NCI-H146 treated with DMSO at 0.1 percent for 48 hours (cell line): ENCODE results near the gene CEP76.

Source experiments
- DNase-seq: peaks from one replicate; lab custom pipeline; 2025; ENCODE audit not compliant: unreplicated experiment; lab: John Stamatoyannopoulos, UW

Gene CEP76

GRCh38 chr18:12702221-12703095 is at the start of gene CEP76, which contains the start of gene PSMG2:
TSS of gene CEP76 (minus strand) at chr18:12702723. CDS start at chr18:12702548, 175 bp downstream.
TSS of gene PSMG2 (plus strand) at chr18:12703042. CDS start at chr18:12703108, 66 bp downstream.
- DNase-seq, result peak; percentile 80

GRCh38 chr18:12751891-12752290 is 49.4 kb upstream of the CEP76 start:
- no peak for DNase-seq

DNA sequence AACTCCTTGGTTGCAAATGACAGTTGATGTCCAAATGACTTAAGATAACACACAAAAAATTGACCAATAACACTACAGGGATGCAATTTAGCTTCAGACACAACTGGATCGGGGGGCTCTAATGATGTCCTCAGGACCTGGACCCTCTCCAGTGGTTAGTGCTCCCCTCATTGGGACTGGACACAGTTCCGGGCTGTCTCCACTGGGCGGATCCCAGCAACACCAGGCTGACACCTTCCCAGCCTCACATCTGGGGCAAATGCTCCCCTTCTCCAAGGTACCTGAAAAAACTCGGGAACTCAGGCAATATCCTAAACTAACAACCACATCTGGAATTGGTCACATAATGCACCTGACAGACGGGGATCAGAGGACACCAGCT is 49.0 kb upstream of the CEP76 start:
- no peak for DNase-seq

DNA sequence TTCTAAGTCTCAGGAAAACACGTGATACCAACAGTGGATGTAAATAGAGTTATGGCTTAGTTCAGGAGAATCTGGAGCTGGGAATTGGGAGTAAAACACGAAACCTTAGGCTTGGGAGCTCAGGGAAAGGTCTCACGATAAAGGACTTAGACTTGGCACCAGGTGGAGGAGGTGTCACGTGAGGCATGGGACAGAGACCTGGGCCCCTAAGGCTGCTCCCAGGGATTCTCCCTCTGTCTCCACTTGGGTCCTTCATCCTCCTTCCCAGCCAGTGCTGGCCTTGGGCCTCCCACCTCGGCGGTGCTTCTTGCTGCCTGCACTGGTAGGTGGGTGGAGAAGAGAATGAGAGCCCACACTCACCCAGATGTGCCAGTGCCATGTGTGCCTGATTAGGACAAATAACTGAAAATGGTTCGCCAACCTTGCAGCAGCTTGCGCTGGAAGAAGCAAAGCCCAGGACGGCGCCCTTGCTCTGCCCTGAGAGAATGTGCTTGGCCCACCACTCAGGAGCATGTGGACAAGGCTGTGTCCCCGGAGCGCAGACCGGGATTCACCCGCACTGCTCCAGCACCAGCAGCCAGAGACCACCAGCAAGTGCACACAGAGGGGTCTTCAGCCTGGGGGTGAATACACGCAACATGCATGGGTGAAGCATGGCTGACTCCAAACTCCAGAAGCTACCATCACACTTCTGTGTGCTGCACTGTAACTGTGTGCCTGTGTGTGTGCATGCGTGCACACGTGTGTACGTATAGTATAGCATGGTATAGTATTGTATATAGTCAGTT is 48.4 kb upstream of the CEP76 start:
- no peak for DNase-seq

DNA sequence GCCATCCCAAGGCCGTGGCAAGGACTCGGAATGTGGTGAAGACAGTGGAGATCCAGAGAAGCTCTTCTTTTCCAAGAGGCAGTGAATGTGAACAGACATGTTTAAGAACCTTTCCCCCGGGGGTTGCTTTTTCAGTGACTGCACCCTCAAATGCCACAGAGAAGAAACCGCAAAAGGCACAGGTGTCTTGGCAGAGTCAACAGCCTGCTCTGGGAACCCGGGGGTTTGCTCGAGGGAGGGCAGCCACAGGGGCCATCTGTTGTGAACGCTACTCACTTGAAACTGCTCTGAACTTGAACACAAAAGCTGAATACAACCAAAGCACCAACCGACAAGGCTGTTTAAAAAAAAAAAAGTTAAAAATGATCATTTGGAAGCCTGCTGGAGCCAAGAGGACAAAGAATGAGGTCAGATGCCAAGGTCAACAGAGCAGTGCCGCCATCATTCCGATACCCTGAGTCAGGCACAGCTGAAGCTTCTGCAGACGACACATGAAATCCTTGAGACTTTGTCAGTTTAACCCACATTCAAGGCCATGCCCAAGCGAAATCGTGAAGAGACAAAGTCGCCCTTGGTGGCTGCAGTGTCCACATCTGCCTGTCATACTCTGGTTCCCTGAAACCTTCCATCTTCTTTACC is 47.7 kb upstream of the CEP76 start:
- DNase-seq, result no peak

- no peak for DNase-seq
These were observed 46.6 kb upstream of the CEP76 start for GRCh38 chr18:12749121-12749520.

- no peak for DNase-seq
These were observed 46.1 kb upstream of the CEP76 start for GRCh38 chr18:12748671-12749070.

GRCh38 chr18:12747530-12748315 is 45.2 kb upstream of the CEP76 start:
- DNase-seq, result no peak

DNA sequence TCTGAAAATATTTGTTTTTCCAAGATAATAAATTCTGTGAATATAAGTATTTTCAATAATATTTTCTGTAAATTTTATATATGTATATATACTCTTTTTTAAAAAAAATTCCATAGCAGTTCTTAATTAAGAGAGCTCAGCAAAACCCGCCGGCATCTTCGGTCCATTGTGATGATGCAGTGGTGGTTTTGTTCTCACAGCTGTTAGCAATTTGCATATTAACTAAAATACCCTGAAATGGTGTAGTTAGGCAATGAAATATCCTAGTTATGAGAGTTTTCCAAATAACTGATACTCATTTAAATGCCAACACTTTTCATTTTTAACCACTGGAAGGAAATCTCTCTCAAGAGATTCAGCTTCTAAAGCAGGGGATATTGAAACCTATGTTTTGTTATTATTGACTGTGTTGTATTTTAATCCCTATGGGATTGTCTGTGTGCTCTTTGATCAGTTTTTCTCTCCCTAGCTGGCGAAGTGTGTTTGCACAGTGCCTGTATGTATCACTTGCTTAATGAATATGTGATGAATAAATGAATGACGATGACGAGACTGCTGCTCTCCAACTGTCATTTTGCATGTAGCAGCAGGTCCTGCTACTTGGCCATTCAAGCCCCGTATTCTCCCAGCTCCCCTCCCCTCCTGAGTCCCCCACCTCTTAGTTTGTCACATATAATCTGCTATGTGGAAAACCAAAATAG is 42.7 kb upstream of the CEP76 start:
- DNase-seq, result no peak

DNA sequence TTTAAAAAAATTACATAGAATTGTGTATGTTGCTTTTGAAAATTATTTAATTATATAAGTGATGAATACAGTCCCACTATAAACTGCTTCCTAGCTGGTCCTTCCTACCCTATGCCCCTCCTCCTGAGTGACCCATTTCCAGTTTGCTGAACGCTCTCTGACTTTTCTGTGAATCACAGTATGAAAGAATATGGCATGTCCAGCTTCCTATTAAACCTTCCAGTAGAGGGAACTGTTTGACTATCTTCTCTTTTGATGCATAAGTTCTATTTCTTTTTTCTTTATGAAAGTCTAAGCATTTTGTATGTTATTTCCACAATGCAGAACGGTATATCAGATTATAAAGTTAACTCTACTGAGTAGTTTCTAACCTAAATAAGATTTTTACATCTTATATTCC is 41.6 kb upstream of the CEP76 start:
- DNase-seq, result peak; percentile 33

DNA sequence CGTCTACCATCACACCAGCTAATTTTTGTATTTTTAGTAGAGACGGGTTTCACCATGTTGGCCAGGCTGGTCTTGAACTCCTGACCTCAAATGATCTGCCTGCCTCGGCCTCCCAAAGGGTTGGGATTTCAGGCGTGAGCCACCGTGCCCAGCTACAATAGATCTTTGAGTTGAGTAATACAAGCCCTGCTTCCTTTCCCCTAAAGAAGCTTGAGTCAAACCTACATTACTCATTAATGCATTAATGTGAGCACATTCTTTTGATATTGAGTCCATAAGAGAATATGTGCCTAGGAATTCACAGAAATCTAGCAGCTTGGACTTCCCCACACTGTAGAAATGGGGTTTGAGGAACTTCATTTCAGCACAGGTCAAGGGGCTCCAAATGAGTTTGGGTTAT is 39.9 kb upstream of the CEP76 start:
- no peak for DNase-seq

- peak; percentile 91 for DNase-seq
These were observed 38.8 kb upstream of the CEP76 start for GRCh38 chr18:12741351-12741750.

DNA sequence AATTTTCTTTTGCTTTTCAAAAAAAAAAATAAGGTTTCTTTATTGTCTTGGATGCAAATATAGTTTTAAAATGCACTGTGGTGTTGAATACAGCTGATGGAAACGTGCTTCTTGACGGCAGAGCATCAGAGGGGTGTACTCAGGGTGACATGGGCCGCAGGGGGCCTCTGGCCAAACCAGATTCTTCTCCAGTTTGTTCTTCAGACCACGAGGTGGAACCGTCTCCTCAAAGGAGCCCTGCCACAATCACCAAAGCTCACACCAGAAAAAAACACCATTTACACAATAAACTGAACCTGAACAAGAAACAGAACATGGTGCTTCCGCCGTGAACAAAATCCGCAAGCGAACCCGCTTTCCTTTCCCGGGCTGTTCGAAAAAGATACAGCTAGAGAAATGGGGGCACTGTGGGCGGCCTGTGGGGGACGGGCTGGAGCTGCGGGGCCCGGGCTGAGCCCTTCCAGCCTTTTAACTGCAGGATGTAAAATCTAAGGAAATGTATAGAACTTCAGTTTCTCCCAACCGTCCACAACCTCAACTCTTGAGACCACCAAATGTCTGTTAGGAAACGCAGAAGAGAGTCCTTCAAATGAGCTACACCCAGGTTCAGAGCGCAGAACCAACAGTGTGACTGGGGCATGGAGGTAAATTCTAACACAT is 34.9 kb upstream of the CEP76 start:
- no peak for DNase-seq

DNA sequence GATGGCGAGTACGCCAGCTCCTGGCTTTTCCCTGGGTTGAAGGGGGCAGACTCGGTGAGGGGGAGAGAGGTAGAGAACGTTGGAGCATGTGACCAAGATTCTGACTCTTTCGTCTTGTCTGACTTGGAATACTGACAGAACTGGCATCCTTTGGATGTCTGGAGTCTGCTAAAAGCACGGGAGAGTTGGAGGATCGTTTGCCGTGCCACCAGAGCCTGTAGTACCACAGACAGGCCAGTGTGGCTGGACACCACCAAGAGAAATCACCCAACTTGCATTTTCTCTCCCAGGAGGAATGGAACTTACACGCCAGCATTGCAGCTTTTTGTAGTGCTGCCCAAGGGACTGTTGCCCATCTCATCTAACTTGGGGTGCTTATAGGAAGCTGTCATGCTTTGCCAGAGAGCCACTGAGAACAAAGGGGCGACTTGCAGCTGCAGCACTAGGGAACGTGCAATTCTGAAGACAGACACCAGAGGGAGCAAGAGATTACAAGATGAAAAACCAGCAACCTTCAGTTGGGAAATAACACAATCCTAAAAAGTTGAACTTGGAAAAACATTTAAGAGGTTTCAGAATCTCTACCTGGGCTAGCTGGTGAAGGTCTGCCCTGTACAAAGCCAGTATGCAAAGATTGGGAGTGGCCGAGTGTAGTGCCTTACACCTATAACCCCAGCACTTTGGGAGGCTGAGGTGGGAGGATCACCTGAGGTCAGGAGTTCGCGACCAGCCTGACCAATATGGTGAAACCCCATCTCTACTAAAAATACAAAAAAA is 24.4 kb upstream of the CEP76 start:
- DNase-seq, result peak; percentile 67

DNA sequence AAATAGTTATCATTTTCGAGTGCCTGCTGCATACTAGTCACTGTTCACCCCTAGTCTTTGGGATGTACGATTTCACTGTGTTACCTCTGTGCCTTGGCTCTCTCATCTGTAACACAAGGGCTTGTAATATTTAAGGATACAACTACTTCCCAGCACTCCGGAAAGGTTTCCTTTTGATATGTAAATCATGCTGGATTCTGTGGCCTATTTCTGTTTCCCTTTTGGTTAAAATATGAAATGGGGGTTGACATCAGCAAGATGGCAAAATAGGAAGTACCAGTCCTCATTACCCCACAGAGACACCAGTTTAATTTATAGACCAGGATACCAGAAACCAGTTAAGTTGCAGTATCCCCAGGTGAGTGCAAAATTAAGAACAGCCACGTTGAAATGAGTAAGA is 23.8 kb upstream of the CEP76 start:
- DNase-seq, result no peak

DNA sequence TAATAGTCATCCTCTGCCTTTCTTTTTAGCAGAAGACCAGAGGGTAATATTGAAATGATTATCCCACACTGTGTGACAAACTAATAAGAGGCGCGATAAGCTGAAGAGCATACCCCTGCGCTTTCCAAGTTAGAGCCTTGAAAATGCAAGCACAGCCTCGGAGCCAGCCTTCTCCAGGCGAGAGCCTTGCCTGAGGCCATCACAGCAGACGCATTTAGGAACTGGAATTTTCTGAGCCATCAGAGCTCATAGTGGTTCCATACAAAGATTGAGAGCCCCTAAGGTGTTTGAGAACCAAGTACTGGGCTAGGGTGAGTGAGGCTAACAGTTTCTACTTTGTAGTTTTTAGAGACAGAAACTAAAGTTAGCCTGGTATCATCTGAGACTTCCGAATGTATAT is 20.2 kb upstream of the CEP76 start:
- no peak for DNase-seq

- no peak for DNase-seq
These were observed 19.2 kb upstream of the CEP76 start for GRCh38 chr18:12721495-12722275.

DNA sequence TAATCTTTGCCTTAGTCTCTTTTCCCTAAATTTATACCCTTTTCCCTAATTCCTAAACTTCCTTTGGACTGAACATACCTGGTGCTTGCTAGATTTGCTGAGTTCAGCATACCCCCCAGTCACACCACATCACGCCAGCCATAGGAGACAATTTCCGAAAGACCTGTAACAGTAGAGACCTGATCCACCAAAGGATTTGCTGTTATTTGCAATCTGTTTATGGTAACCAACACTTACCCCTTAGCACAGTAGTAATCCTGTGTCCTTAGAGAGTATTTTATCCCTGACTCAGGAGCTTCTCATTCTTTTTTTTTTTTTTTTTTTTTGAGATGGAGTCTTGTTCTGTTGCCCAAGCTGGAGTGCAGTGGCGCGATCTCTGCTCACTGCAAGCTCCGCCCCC is 8.9 kb upstream of the CEP76 start:
- no peak for DNase-seq
